Gastrocnemius medialis (tissue), 4 donors: Measurements from ENCODE around the gene SP6.

ENCODE experiments used
- POLR2A ChIP-seq, 2 donors: fragments of 450-650 bp; IDR thresholded peaks; one replicate each; pipeline ENCODE4 v1.6.1; 2017; ENCODE audit warnings: antibody characterized with exemption in 2 of 2, mild to moderate bottlenecking in 2 of 2, moderate library complexity in 2 of 2
- TF ChIP-seq, protein P1 (sequence below), 5 experiments: fragments of 450-650 bp in 3 of 5; fragments of 200-600 bp in 2 of 5; sonication (generic) in 2 of 5; IDR thresholded peaks in 4 of 5; conservative IDR thresholded peaks in 1 of 5; 1 replicate in 4 of 5; 2 replicates in 1 of 5; pipeline ENCODE4 v1.5.1; 2016 to 2019; ENCODE audit warnings: antibody characterized with exemption in 5 of 5, mild to moderate bottlenecking in 3 of 5, moderate library complexity in 3 of 5

- TF ChIP-seq, protein P1, sequence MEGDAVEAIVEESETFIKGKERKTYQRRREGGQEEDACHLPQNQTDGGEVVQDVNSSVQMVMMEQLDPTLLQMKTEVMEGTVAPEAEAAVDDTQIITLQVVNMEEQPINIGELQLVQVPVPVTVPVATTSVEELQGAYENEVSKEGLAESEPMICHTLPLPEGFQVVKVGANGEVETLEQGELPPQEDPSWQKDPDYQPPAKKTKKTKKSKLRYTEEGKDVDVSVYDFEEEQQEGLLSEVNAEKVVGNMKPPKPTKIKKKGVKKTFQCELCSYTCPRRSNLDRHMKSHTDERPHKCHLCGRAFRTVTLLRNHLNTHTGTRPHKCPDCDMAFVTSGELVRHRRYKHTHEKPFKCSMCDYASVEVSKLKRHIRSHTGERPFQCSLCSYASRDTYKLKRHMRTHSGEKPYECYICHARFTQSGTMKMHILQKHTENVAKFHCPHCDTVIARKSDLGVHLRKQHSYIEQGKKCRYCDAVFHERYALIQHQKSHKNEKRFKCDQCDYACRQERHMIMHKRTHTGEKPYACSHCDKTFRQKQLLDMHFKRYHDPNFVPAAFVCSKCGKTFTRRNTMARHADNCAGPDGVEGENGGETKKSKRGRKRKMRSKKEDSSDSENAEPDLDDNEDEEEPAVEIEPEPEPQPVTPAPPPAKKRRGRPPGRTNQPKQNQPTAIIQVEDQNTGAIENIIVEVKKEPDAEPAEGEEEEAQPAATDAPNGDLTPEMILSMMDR (IDR thresholded peaks at IDR 0.05 in 4 of 5, conservative IDR thresholded peaks at IDR 0.05 in 1 of 5) = no peak
- TF ChIP-seq POLR2A (IDR thresholded peaks at IDR 0.05) = no peak
Observed at GRCh38 chr17:47813512-47814031, 37.4 kb downstream of the SP6 start.
